BJ (cell line): Measurements from ENCODE around the gene CALCR. TPM values are rescaled to one million over a fixed set of nuclear protein-coding genes. Genes with fewer than 3 reads are reported as not detected.

Experiments used
- CTCF ChIA-PET: fragments of 350-600 bp; formaldehyde crosslinking; extraction: SDS; loops from one replicate; lab custom pipeline; 2021; ENCODE audit warnings: antibody characterized with exemption, inconsistent platforms; lab: Yijun Ruan, JAX
- POLR2A ChIA-PET: fragments of 300-600 bp; sonication (Branson Sonifier 250); formaldehyde crosslinking; extraction: SDS; loops from one replicate; lab custom pipeline; 2021; ENCODE audit warnings: antibody characterized with exemption; lab: Charles Lee
- DNase-seq: peaks from one replicate; pipeline ENCODE4 v3.0.0-alpha.2; 2011; ENCODE audit warnings: low read depth
- H3K27me3 ChIP-seq: 2 replicates; pipeline ENCODE4 v1.6.0; 2011; ENCODE audit warnings: low read length; ENCODE audit not compliant: control insufficient read depth, insufficient read depth
- H3K36me3 ChIP-seq: 2 replicates; pipeline ENCODE4 v1.5.1; 2011; ENCODE audit warnings: low read length; ENCODE audit not compliant: control insufficient read depth, insufficient read depth
- H3K4me3 ChIP-seq: 2 replicates; pipeline ENCODE4 v1.5.1; 2011; ENCODE audit warnings: low read depth, mild to moderate bottlenecking, control low read depth, low read length
- CTCF ChIP-seq: IDR thresholded peaks from 2 replicates; pipeline ENCODE4 v1.5.1; 2011; ENCODE audit warnings: low read depth, mild to moderate bottlenecking, control low read depth, inconsistent platforms, low read length, moderate library complexity; ENCODE audit not compliant: insufficient read depth
- polyA plus RNA-seq: library from polyadenylated mRNA; depleted of rRNA; stranded (reverse); fragments of >200 nt; gene quantifications from 2 replicates; pipeline ENCODE4 v1.2.3, GENCODE V29; 2011

The CALCR gene
- polyA plus RNA-seq, 1 experiment, result not detected

GRCh38 chr7:93579431-93579830 is 4.9 kb upstream of the CALCR start:
- H3K27me3 ChIP-seq, result peaks cover 9% of the 10 kb centered on the region
- ChIA-PET POLR2A (no interaction called here), CTCF (no interaction called here)
- no peaks in the 10 kb centered on the region for H3K36me3 ChIP-seq
- TF ChIP-seq CTCF, result no peak
- DNase-seq, result no peak
- H3K4me3 ChIP-seq, result no peak overlapping the region

- TF ChIP-seq CTCF, result no peak
- H3K27me3 ChIP-seq, result peaks cover 13% of the 10 kb centered on the region
- POLR2A ChIA-PET, result no interaction called here
- no peak overlapping the region for H3K4me3 ChIP-seq
- H3K36me3 ChIP-seq, result no peaks in the 10 kb centered on the region
- CTCF ChIA-PET, result interaction anchor here (0.6 kb wide), 1 partner anchor 69 kb away, joined by 3 read pairs; no protein-coding TSS in a partner anchor
- no peak for DNase-seq
Observed at GRCh38 chr7:93578762-93579161, 4.2 kb upstream of the CALCR start.

GRCh38 chr7:93575555-93576399 is 1.3 kb upstream of the CALCR start:
- Histone ChIP-seq H3K27me3 (peaks cover 13% of the 10 kb centered on the region), H3K36me3 (no peaks in the 10 kb centered on the region), H3K4me3 (no peak overlapping the region)
- no peak for DNase-seq
- ChIA-PET CTCF (no interaction called here), POLR2A (no interaction called here)
- no peak for TF ChIP-seq CTCF

- TF ChIP-seq CTCF, result no peak
- ChIA-PET POLR2A (no interaction called here), CTCF (no interaction called here)
- Histone ChIP-seq H3K36me3 (no peaks in the 10 kb centered on the region), H3K4me3 (no peak overlapping the region), H3K27me3 (peaks cover 13% of the 10 kb centered on the region)
- no peak for DNase-seq
Observed at GRCh38 chr7:93574269-93574645, 267 bp downstream of the CALCR start.

- POLR2A ChIA-PET, result no interaction called here
- no peak for DNase-seq
- Histone ChIP-seq H3K4me3 (no peak overlapping the region), H3K36me3 (no peaks in the 10 kb centered on the region), H3K27me3 (peaks cover 1% of the 10 kb centered on the region)
- CTCF ChIA-PET, result no interaction called here
- no peak for TF ChIP-seq CTCF
Observed at GRCh38 chr7:93569189-93569588, 5.3 kb downstream of the CALCR start.
